IgD-negative memory B cell (primary cell): ENCODE data around the gene NEIL1. TPM values are rescaled to one million over a fixed set of nuclear protein-coding genes. Genes with fewer than 3 reads are reported as not detected.
"Not testable (repeated sequence)": the region's sequence is repeated elsewhere in the genome, so short reads cannot be mapped to it uniquely, and the experiment has no call there.

Source experiments
- H3K27ac Mint-ChIP-seq, 3 donors: one replicate each; pipeline ENCODE4 v1.8.0; 2020 to 2022; ENCODE audit warnings: mild to moderate bottlenecking in 3 of 3, mixed read lengths in 3 of 3, moderate library complexity in 1 of 3
- H3K27me3 Mint-ChIP-seq: one replicate; pipeline ENCODE4 v1.8.0; 2021; ENCODE audit warnings: mixed read lengths
- H3K36me3 Mint-ChIP-seq: one replicate; pipeline ENCODE4 v1.8.0; 2020; ENCODE audit warnings: mild to moderate bottlenecking, mixed read lengths
- H3K4me1 Mint-ChIP-seq, 3 donors: one replicate each; pipeline ENCODE4 v1.8.0; 2020 to 2022; ENCODE audit warnings: mixed read lengths in 3 of 3, mild to moderate bottlenecking in 1 of 3
- H3K4me3 Mint-ChIP-seq, 4 donors: one replicate each; pipeline ENCODE4 v1.8.0; 2020 to 2022; ENCODE audit warnings: mild to moderate bottlenecking in 4 of 4, mixed read lengths in 4 of 4, moderate library complexity in 3 of 4
- H3K9me3 Mint-ChIP-seq, 3 donors: one replicate each; pipeline ENCODE4 v1.8.0; 2020 to 2021; ENCODE audit warnings: mixed read lengths in 3 of 3, mild to moderate bottlenecking in 1 of 3
- polyA plus RNA-seq: library from polyadenylated mRNA; unstranded; fragments of 300-500 nt; fragmentation: Illumina TruSeq; gene quantifications from one replicate; pipeline ENCODE4 v1.2.3, GENCODE V29; 2021

NEIL1 gene
- polyA plus RNA-seq, 1 donor from 2014 or later, result 16.0 TPM

GRCh38 chr15:75368689-75369239, 21.9 kb downstream of the NEIL1 start:
- Mint-ChIP-seq H3K27ac (peak overlapping the region; percentile 97 to 100 (median 99)), H3K27me3 (no peaks in the 10 kb centered on the region), H3K9me3 (no peaks in the 10 kb centered on the region), H3K4me1 (peaks cover 7 to 19% (median 10%) of the 10 kb centered on the region in 3 donors), H3K4me3 (peak overlapping the region; percentile 90 to 97 (median 95)), H3K36me3 (peaks cover 5% of the 10 kb centered on the region)

- H3K27me3 Mint-ChIP-seq, result no peaks in the 10 kb centered on the region
- H3K4me1 Mint-ChIP-seq, result peaks cover 6 to 21% (median 17%) of the 10 kb centered on the region in 3 donors
- peak overlapping the region; percentile 97 to 100 (median 99) for H3K27ac Mint-ChIP-seq
- peaks cover 4% of the 10 kb centered on the region for H3K36me3 Mint-ChIP-seq
- H3K4me3 Mint-ChIP-seq, result peak overlapping the region; percentile 60 to 96 (median 92)
- H3K9me3 Mint-ChIP-seq, result no peaks in the 10 kb centered on the region
Observed at GRCh38 chr15:75369897-75370581, 23.2 kb downstream of the NEIL1 start.

- Mint-ChIP-seq H3K36me3 (peaks cover 7% of the 10 kb centered on the region), H3K9me3 (no peaks in the 10 kb centered on the region), H3K27ac (peak overlapping the region in 1 of 3 donors; percentile 43), H3K27me3 (no peaks in the 10 kb centered on the region), H3K4me1 (peaks cover 7 to 22% (median 17%) of the 10 kb centered on the region in 3 donors), H3K4me3 (no peak overlapping the region)
Observed at GRCh38 chr15:75371486-75371885, 24.6 kb downstream of the NEIL1 start.

- no peak overlapping the region for H3K4me3 Mint-ChIP-seq
Observed at GRCh38 chr15:75371901-75372688, 25.3 kb downstream of the NEIL1 start.

GRCh38 chr15:75380773-75381172, 33.9 kb downstream of the NEIL1 start:
- H3K36me3 Mint-ChIP-seq, result peaks cover 8% of the 10 kb centered on the region
- H3K4me1 Mint-ChIP-seq, result peaks cover 18 to 22% (median 19%) of the 10 kb centered on the region in 3 donors
- peak overlapping the region; percentile 12 to 89 (median 38) for H3K4me3 Mint-ChIP-seq
- no peaks in the 10 kb centered on the region for H3K9me3 Mint-ChIP-seq
- no peaks in the 10 kb centered on the region for H3K27me3 Mint-ChIP-seq
- H3K27ac Mint-ChIP-seq, result peak overlapping the region; percentile 68 to 86 (median 76)

More at GRCh38 chr15:75371901-75372688, 25.3 kb downstream of the NEIL1 start:
- peaks cover 7 to 22% (median 17%) of the 10 kb centered on the region in 3 donors for H3K4me1 Mint-ChIP-seq
- no peaks in the 10 kb centered on the region for H3K27me3 Mint-ChIP-seq
- peak overlapping the region in 1 of 3 donors; percentile 43 for H3K27ac Mint-ChIP-seq
- no peaks in the 10 kb centered on the region for H3K9me3 Mint-ChIP-seq
- H3K36me3 Mint-ChIP-seq, result peaks cover 7% of the 10 kb centered on the region

GRCh38 chr15:75383986-75384385, 37.1 kb downstream of the NEIL1 start:
- H3K36me3 Mint-ChIP-seq, result peaks cover 11% of the 10 kb centered on the region
- H3K4me1 Mint-ChIP-seq, result peaks cover 25 to 32% (median 31%) of the 10 kb centered on the region in 3 donors
- H3K4me3 Mint-ChIP-seq, H3K9me3 Mint-ChIP-seq, H3K27me3 Mint-ChIP-seq, H3K27ac Mint-ChIP-seq: not testable (repeated sequence)

- H3K27me3 Mint-ChIP-seq, result no peaks in the 10 kb centered on the region
- H3K36me3 Mint-ChIP-seq, result peaks cover 9% of the 10 kb centered on the region
- H3K9me3 Mint-ChIP-seq, result no peaks in the 10 kb centered on the region
- H3K27ac Mint-ChIP-seq, result no peak overlapping the region
- no peak overlapping the region for H3K4me3 Mint-ChIP-seq
- H3K4me1 Mint-ChIP-seq, result peaks cover 14 to 19% (median 16%) of the 10 kb centered on the region in 3 donors
Observed at GRCh38 chr15:75389791-75390382, 43.0 kb downstream of the NEIL1 start.

- Mint-ChIP-seq H3K27ac (no peak overlapping the region), H3K9me3 (no peaks in the 10 kb centered on the region), H3K4me3 (no peak overlapping the region), H3K4me1 (peaks cover 0 to 4% (median 3%) of the 10 kb centered on the region in 3 donors), H3K36me3 (peaks cover 7% of the 10 kb centered on the region), H3K27me3 (no peaks in the 10 kb centered on the region)
Observed at GRCh38 chr15:75397494-75397893, 50.7 kb downstream of the NEIL1 start.

- Mint-ChIP-seq H3K4me1 (peaks cover 0 to 3% (median 1%) of the 10 kb centered on the region in 3 donors), H3K4me3 (no peak overlapping the region), H3K36me3 (peaks cover 10% of the 10 kb centered on the region), H3K27me3 (no peaks in the 10 kb centered on the region), H3K27ac (no peak overlapping the region), H3K9me3 (no peaks in the 10 kb centered on the region)
Observed at GRCh38 chr15:75403892-75404291, 57.1 kb downstream of the NEIL1 start.

Other genes starting within 250 kb of the NEIL1 start
- gene C15orf39, start 145.2 kb upstream of the NEIL1 start, polyA plus RNA-seq, result 6.3 TPM
- gene GOLGA6C, start 88.7 kb upstream of the NEIL1 start, polyA plus RNA-seq, result not detected
- not detected for gene GOLGA6D, start 64.2 kb upstream of the NEIL1 start, polyA plus RNA-seq
- 36.2 TPM for gene COMMD4, start 11.0 kb upstream of the NEIL1 start, polyA plus RNA-seq
- 13.2 TPM for gene MAN2C1, start 21.6 kb downstream of the NEIL1 start, polyA plus RNA-seq
- gene SIN3A, start 104.7 kb downstream of the NEIL1 start, polyA plus RNA-seq, result 15.9 TPM
- gene PTPN9, start 232.3 kb downstream of the NEIL1 start, polyA plus RNA-seq, result 13.3 TPM